HG03520 (cell line): ENCODE data around the gene STXBP3.

Source experiments
- ATAC-seq: cut with Tn5 transposase; IDR thresholded peaks from one replicate; pipeline ENCODE4 v1.9.1; 2021; ENCODE audit warnings: mild to moderate bottlenecking, moderate library complexity; ENCODE audit not compliant: unreplicated experiment

STXBP3 gene

GRCh38 chr1:108801101-108801500, 54.6 kb downstream of the STXBP3 start:
- ATAC-seq, result no peak

DNA sequence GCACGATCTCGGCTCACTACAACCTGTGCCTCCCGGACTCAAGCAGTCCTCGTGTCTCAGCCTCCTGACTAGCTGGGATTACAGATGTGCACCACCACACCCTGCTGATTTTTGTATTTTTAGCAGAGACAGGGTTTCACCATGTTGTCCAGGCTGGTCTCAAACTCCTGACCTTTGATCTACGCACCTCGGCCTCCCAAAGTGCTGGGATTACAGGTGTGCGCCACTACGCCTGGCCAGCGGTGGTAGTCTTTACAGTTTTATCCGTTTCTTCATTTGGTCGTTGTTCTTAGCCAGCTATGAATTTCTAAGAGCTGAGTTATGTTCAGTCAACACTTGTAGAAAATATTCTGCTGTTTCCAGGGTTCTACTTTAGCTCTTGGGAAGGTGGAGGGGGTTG, 57.1 kb downstream of the STXBP3 start:
- no peak for ATAC-seq

DNA sequence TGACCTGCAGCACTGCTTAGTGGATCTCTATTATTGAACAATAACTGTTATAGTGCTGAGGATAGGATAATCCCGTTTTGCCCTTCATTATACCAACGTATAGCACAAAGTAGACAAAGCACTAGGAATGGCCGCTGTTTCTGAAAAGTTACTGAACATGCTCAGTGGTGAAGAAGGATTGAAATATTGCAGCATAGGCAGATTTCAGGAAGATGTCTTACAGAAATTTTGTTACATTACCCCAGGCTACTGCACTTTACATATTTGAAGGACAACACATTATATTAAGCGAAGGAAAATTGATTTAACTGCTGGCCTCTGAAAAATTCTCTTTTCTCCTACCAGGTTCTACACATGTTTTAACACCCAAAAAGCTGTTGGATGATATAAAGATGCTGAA, 62.0 kb downstream of the STXBP3 start:
- ATAC-seq, result no peak

GRCh38 chr1:108811611-108812010, 65.1 kb downstream of the STXBP3 start:
- no peak for ATAC-seq

GRCh38 chr1:108813326-108813725, 66.9 kb downstream of the STXBP3 start:
- no peak for ATAC-seq

- no peak for ATAC-seq
These were observed 68.1 kb downstream of the STXBP3 start for GRCh38 chr1:108814343-108815125.

DNA sequence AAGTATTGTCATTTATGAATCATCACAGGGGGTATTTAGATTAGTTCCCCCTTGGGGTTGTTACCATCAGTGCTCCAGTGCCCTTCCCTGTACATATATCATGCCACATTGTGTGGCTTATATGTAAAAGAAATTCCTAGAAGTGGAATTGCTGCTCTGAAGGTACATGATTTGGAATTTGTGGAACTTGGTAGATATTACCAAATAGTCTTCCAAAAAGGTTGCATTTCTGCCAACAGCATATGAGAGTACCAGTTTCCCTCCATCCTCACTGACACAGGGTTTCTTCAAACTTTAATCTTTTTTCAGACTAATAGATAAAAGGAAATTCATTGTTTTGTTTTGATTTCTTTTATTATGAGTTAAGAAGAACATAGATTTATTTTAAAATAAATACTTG, 69.1 kb downstream of the STXBP3 start:
- ATAC-seq, result no peak

DNA sequence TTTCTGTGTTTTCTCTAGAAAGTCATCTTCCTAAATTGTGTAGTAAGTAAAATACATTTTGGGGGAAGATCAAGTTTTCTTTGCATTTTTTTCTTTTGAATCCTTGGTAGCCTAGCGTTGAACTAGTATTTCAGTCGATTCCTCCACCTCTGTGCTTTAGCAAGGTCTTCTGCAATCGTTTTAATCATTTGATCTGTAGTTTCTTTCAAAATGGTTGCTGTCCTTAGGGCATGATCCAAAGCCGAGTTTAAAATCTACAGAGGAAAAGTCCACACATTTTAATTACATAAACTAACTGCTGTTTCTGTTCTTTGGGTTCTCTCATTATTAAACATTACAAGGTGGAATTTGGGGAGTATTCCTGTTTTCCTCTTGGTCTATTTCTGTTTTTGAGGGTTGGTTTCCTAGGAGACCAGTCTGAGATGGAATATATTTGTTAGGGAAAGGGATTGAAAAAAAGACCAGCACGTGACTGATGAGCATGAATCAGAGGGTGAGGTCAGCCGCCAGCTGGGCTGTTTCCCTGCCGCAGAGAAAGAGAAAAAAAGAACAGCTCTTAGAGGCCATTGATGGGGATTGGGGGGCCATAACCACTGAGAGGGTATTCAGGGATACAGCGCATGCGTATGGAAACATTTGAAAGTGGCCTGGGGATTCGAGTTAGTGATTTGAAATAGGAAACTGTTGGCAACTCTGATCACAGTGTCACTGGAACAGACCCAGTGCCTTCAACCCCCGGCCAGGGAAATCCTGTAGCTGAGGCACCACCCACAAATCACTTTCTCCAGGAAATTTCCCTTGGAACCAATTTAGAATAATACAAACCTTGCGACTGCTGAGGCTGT, 69.8 kb downstream of the STXBP3 start:
- no peak for ATAC-seq

GRCh38 chr1:108817016-108817415, 70.5 kb downstream of the STXBP3 start:
- ATAC-seq, result no peak

DNA sequence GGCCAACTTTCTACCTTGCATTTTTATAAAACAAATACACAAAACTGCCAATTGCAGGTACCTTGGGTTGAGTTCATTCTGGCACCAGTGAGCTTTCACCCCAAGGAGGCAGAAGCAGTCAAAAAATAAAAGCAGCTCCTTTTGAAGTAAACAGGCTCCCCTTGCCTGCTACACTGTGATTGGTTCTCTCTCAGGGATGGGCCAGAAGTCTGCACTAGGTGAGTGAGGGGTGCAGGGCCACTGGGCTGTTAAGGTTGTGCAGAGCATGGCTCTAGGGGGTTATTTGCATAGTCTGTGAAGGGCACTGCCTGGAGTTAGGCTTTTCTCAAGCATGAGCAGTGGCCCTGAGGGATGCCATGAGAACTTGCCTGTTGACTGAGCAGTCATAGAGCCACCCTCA, 71.3 kb downstream of the STXBP3 start:
- ATAC-seq, result no peak

DNA sequence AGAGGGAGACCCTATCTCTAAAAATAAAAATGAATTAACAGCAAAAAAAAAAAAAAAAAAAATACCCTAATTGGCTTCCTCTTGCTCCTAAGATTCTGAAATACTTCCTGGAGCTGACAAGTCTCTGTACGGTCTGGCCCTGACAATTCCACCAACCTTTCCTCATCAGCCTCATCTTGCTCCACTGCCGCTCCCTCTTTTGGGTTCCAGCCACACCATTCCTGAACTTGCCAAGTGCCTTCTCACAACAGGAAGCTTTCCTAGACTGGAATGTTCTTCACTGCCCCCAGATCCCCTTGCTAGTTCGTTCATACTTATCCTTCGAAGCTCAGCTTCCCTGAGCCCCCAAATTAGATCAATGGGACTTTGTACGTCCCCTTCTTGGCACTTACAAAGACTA, 73.4 kb downstream of the STXBP3 start:
- ATAC-seq, result no peak

DNA sequence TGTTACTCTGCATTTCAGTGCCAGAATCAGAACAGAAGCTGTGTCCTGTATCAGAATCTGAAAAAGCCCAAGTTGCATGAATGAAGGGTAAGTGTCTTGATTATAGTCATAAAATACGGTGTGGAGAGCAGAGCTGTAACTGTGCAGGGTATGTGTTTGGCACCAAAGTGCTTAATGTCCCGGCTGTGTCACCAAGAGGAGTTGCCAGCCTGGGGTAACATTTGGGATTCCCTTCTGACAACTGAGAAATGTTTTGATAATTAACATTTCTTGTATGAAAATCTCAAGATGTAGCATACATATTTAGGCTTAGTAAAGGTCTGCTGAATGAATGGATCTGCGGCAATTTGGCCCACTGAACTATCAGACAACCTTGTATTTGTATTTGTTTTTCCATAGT, 77.2 kb downstream of the STXBP3 start:
- ATAC-seq, result no peak

DNA sequence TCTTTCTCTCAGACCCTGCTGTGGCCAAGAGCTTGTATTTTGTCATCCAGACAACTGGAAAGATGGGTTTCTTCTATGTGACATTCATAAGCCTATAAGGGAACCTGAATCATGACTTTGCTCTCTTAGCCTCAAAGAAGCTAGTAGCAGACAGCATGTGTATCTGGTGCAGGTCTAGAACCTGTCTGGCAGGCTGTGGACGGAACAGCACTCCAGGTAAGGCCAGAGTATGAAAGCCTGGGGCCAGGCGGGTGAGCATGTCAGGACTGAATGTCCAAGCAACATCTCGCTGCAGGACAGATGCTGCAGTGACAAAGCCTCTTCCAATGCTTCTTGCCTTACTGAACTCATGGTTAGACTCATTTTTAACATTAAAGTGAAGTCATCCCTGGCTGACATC, 77.6 kb downstream of the STXBP3 start:
- ATAC-seq, result no peak

DNA sequence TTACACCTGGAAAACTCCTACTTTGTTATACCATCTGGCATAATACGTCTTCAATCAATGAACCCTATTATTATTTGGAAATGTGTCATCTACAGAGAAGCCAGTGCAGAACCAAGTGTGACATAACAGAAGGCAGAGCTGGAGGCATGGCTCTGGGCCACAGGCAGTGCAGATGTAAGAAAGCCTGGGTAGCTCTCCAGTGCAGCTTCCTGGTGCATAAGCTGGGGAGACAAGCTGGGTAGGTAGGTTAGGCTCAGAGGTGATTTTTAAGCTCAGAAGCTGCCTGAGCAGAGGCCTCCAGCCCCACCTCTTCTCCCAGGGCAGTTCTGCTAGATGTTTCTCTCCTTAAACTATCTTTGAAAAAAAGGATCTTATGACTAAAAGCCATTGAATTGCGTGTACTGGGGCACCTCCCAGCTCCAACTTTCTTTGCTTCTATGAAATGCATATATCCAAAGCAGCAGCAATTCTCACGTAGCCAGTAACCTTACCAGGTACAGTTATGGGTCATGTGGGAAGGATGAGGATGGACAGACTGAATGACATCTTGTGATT, 79.7 kb downstream of the STXBP3 start:
- no peak for ATAC-seq

DNA sequence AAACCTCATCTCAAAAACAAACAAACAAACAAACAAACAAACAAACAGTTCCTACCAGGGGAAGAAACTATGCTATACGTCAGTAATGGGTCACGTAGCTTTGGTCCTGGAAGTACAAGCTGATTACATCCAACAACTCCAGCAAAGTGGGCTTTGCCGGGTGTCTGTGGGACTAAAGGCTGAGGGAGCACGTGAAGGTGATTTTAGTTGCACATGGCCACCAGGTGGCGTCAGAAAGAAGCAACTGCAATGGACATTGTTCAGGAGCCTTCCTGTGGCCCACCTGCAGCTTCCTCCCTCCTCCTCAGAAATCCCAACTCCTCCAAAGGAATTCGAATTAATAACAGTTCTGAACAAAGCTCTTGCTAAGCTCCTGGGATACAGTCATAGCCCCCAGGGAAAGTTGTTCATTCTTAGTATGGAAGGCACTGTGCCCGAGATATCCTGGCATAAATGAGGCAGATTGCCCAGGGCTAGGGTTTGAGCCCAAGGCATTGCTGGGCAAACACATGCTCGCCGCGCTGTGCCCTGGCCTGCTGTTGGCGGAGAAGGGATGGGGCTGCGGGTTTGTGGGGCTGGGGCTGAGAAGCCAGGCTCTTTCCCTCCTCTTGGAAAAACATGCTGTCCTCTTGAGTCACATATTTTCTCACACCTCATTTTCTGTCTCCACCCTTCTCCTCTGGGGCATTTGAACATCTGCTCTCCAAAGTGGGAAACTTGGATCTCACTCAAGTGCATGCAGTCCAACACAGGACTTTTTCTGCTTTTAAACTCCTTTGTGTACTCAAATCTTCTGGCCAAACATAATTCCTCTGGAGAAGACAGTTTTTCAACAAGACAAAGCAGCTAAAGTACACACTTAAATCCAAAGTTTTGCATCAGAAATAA, 81.8 kb downstream of the STXBP3 start:
- ATAC-seq, result no peak

DNA sequence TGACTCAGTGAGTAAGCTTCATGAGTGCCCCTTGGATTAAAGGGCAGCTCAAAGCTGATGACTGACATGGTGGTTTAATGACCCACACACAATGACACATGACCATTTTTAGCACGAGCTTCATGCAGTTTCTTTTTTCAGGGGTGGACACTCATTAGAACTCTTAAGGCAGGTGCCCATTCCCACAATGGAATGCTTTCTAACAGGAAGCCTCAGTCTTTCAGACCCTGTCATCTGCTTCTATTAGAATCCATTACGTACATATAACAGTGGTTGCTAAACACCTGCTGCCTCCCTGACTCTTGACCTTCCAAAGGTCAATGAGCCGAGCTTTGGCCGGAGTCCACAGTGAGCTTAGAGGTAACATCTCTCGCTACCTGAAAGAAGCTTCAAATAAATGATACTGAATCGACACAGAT, 83.0 kb downstream of the STXBP3 start:
- ATAC-seq, result no peak

DNA sequence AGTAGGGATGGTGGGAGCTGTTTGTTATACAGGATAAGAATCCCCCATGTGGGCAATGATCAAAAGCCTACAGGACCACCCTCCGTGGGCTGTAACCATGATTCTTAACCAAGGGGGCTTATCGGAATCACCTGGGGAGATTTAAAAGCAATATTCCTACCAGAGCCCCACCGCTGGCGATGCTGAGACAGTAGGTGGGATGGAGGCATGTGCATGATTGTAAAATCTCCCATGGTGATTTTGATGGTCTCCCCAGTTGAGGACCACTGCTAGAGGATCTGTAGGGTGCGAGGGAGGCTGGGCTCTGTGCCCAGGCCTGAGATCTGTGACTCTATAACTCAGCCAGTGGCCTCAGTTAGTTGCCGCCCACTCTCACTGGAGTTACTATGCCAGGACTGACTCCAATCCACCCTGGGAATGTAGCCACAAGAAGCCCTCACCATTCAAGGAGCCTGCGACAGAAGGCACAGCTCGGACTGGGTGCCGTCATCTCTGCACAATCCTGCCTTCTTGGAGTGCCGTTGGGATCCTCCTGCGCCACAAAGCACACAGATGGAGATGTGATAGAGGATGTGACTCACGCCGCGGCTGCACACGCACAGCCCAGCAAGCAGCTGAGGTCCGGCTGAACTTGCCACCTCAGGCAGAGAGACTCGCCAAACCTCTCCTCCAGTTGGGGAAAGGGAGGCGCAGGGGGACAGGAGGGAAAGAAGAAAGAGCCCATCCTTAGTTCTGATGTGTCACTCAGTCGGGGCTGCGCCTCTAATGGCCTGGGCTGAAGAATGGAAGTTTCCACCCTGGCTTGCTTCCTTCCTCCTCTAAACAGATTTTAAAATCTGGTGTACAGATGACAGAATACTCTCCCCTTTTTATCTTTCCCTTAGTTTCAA, 83.9 kb downstream of the STXBP3 start:
- no peak for ATAC-seq

DNA sequence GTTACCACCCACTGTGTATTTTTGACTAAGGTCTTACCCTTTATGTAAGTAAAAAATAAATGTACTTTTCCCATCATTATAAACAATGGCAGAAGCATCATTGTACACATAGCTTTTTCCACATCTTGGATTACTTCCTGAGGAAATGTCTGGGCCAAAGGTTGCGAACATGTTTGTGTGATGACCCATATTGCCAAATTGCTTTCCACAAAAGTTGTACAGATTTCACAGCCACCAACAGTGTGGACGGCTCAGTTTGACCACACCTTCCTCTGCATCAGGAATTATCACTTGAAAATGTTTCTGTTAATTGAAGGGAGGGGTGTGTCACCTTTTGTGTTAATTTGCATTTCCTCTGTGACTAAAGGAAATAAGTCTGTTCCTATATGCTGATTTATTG, 84.8 kb downstream of the STXBP3 start:
- ATAC-seq, result no peak

- no peak for ATAC-seq
These were observed 86.5 kb downstream of the STXBP3 start for GRCh38 chr1:108832929-108833328.

DNA sequence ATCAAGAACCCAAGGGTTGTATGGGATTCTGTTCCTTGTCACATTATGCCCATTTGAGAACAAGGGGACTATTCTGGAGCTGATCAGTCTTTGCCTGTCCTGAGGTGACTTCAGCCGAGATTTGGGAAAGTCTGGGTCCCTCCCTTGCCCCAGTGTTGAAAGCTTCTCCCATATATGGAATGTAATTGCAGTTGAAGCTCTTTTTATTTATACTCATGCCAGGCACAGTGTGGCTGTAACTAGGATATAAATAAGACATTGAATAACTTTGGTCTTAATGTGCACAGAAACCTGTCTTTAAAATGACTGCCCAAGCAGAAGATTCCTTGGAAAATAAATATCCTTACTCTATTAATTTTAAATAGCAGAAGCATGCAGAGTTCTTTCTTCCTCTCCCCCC, 95.2 kb downstream of the STXBP3 start:
- ATAC-seq, result no peak
